AG04450 (cell line): ENCODE measurements around the gene UFC1. TPM values are rescaled to one million over a fixed set of nuclear protein-coding genes. Genes with fewer than 3 reads are reported as not detected.
"Not testable (repeated sequence)": the region's sequence is repeated elsewhere in the genome, so short reads cannot be mapped to it uniquely, and the experiment has no call there.

ENCODE experiments used
- CTCF ChIA-PET: fragments of 300-600, 350-600 bp; formaldehyde crosslinking; extraction: SDS; loops from one replicate; lab custom pipeline; 2022; ENCODE audit warnings: antibody characterized with exemption, inconsistent platforms; lab: Charles Lee
- POLR2A ChIA-PET: fragments of 350-600 bp; formaldehyde crosslinking; extraction: SDS; loops from one replicate; lab custom pipeline; 2021; ENCODE audit warnings: antibody characterized with exemption, inconsistent platforms; lab: Yijun Ruan, JAX
- DNase-seq: peaks from one replicate; pipeline ENCODE4 v3.0.0-alpha.2; 2011; ENCODE audit warnings: low read depth, low spot score
- H3K27ac ChIP-seq: one replicate; pipeline ENCODE4 v1.5.1; 2012; ENCODE audit warnings: low read depth, low read length, control low read depth
- H3K27me3 ChIP-seq: one replicate; pipeline ENCODE4 v1.6.0; 2012; ENCODE audit warnings: low read length; ENCODE audit not compliant: control insufficient read depth, insufficient read depth
- H3K4me3 ChIP-seq: 2 replicates; pipeline ENCODE4 v1.5.1; 2011; ENCODE audit warnings: mild to moderate bottlenecking, low read depth, low read length, control low read depth
- H3K9me3 ChIP-seq: 2 replicates; pipeline ENCODE4 v1.5.1; 2012; ENCODE audit warnings: low read length; ENCODE audit not compliant: control insufficient read depth, insufficient read depth
- polyA plus RNA-seq: library from polyadenylated mRNA; depleted of rRNA; stranded (reverse); fragments of >200 nt; gene quantifications from 2 replicates; pipeline ENCODE4 v1.2.3, GENCODE V29; 2011
- TF ChIP-seq, protein P1 (sequence below): IDR thresholded peaks from 2 replicates; pipeline ENCODE4 v1.5.1; 2011; ENCODE audit warnings: low read depth, low read length, control low read depth, inconsistent platforms

The UFC1 gene
- polyA plus RNA-seq, 1 experiment: 146 TPM

GRCh38 chr1:161114556-161114955 is 39.2 kb upstream of the UFC1 start:
- ChIA-PET CTCF (interaction anchor here (3.6 kb wide), 1 partner anchor 17 kb away, joined by 23 read pairs; the partner anchor contains the start of gene KLHDC9), POLR2A (interaction anchor here (0.5 kb wide), 1 partner anchor 64 kb away, joined by 4 read pairs; no protein-coding TSS in a partner anchor)
- no peaks in the 10 kb centered on the region for H3K27me3 ChIP-seq
- H3K4me3 ChIP-seq: no peak overlapping the region
- H3K9me3 ChIP-seq: no peaks in the 10 kb centered on the region; the same call in 1 of the 2 replicates
- TF ChIP-seq, protein P1, sequence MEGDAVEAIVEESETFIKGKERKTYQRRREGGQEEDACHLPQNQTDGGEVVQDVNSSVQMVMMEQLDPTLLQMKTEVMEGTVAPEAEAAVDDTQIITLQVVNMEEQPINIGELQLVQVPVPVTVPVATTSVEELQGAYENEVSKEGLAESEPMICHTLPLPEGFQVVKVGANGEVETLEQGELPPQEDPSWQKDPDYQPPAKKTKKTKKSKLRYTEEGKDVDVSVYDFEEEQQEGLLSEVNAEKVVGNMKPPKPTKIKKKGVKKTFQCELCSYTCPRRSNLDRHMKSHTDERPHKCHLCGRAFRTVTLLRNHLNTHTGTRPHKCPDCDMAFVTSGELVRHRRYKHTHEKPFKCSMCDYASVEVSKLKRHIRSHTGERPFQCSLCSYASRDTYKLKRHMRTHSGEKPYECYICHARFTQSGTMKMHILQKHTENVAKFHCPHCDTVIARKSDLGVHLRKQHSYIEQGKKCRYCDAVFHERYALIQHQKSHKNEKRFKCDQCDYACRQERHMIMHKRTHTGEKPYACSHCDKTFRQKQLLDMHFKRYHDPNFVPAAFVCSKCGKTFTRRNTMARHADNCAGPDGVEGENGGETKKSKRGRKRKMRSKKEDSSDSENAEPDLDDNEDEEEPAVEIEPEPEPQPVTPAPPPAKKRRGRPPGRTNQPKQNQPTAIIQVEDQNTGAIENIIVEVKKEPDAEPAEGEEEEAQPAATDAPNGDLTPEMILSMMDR: no peak
- DNase-seq: no peak
- no peak overlapping the region for H3K27ac ChIP-seq

GRCh38 chr1:161115132-161115711 is 38.6 kb upstream of the UFC1 start:
- CTCF ChIA-PET: interaction anchor here (1.0 kb wide), 1 partner anchor 17 kb away, joined by 3 read pairs; no protein-coding TSS in a partner anchor

GRCh38 chr1:161115961-161116360 is 37.8 kb upstream of the UFC1 start:
- H3K4me3 ChIP-seq, POLR2A ChIA-PET, H3K9me3 ChIP-seq, DNase-seq, H3K27me3 ChIP-seq: not testable (repeated sequence)
- peak overlapping the region; percentile 66 for H3K27ac ChIP-seq
- CTCF ChIA-PET: interaction anchor here (1.0 kb wide), 1 partner anchor 18 kb away, joined by 3 read pairs; no protein-coding TSS in a partner anchor

More at GRCh38 chr1:161115132-161115711, 38.6 kb upstream of the UFC1 start:
- TF ChIP-seq, protein P1: no peak
- DNase-seq: peak; percentile 67
- H3K9me3 ChIP-seq: no peaks in the 10 kb centered on the region; the same call in 1 of the 2 replicates
- peak overlapping the region; percentile 77 for H3K27ac ChIP-seq
- no peak overlapping the region for H3K4me3 ChIP-seq
- H3K27me3 ChIP-seq: no peaks in the 10 kb centered on the region
- POLR2A ChIA-PET: no interaction called here

- Histone ChIP-seq H3K4me3 (peak within 1 kb of the TSS; percentile 100), H3K27ac (peak within 1 kb of the TSS; percentile 95), H3K9me3 (no peaks in the 10 kb centered on the region; the same call in 1 of the 2 replicates), H3K27me3 (no peaks in the 10 kb centered on the region)
- ChIA-PET POLR2A (interaction anchor here (0.6 to 2.1 kb wide), 7 partner anchors 10 to 65 kb away, joined by 3 to 20 read pairs (median 4); partner anchors contain the start of genes DEDD, PPOX and UFC1), CTCF (interaction anchor here (0.6 to 1.8 kb wide), 2 partner anchors 21 to 121 kb away, joined by 3 to 5 read pairs; no protein-coding TSS in a partner anchor)
- DNase-seq: no peak
- TF ChIP-seq, protein P1: no peak
Observed at GRCh38 chr1:161117759-161118581, 35.8 kb upstream of the UFC1 start, which contains the start of the genes NIT1 and PFDN2. Gene NIT1, plus strand, starts transcription at chr1:161118105. Its CDS starts 72 bp downstream, at chr1:161118177. Gene PFDN2, minus strand, starts transcription at chr1:161118037. Its CDS starts 11 bp downstream, at chr1:161118026.

DNA sequence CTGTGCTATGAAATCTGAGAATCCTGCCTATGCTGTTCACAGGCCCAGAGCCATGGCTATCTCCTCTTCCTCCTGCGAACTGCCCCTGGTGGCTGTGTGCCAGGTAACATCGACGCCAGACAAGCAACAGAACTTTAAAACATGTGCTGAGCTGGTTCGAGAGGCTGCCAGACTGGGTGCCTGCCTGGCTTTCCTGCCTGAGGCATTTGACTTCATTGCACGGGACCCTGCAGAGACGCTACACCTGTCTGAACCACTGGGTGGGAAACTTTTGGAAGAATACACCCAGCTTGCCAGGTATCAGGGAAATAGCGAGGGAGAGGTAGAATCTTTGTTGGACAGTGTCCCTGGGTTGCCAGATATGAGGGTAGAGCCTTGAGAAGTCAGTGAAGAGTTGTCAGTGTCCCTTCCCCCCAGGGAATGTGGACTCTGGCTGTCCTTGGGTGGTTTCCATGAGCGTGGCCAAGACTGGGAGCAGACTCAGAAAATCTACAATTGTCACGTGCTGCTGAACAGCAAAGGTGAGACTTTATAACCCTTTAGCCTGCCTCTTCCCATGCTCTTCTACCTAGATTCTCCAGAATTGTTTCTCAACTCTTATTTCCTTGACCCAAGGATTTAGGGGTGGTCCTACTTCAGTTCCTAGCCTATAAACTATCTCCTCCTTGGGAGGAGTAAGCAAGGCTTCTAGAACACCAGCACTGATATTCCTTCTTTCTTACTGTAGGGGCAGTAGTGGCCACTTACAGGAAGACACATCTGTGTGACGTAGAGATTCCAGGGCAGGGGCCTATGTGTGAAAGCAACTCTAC is 34.5 kb upstream of the UFC1 start:
- CTCF ChIA-PET: no interaction called here
- Histone ChIP-seq H3K4me3 (peak overlapping the region; percentile 100), H3K27me3 (no peaks in the 10 kb centered on the region), H3K9me3 (no peaks in the 10 kb centered on the region; the same call in 1 of the 2 replicates), H3K27ac (peak overlapping the region; percentile 95)
- POLR2A ChIA-PET: no interaction called here
- no peak for DNase-seq
- TF ChIP-seq, protein P1: peak; percentile 55
